GM21723 (cell line): ENCODE data around the gene CFAP43.
A peak's percentile ranks its signal among the peaks of the same experiment; 100 is the strongest.

Source experiments
- ATAC-seq: cut with Tn5 transposase; IDR thresholded peaks from one replicate; pipeline ENCODE4 v1.9.1; 2021; ENCODE audit warnings: mild to moderate bottlenecking, moderate library complexity; ENCODE audit not compliant: unreplicated experiment

The CFAP43 gene

DNA sequence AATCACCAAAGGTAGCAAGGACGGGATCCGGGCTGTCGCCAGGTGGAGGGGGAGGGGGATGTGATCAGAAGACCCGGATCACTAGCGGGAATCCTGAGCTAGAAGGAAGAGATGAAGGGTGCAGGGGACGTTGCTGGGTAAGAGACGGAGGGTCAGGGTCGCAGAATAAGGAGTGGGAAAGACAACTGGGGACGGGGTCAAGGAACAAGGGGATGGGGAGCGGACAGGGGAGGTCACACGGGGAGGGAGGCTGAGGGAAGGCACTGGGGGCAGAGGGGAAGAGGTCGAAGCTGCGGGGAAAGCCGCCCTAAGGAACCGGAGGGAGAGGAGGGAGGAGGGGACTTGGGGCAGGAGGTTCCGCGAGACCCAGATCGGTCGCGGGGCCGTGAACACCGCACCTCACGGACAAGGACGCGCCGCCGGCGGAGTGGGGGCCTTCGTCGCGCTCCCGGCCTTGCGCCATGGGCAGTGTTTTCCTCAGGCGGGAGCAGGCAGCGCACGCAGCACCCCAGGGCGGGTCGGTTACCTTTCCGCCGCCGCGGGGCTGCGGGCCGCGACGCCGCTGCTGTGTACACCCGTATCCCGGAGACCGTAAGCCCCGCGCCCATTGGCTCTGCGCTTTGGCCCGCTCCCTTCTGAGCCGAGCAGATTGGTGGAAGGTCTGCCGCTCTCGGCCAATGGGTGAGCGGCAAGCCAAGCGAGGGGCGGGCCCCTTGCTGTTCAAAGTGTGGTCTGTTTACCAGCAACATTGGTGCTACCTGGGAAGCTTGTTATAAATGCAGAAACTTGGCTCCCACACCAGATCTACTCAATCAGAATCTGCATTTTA is at the start of gene CFAP43:
Gene CFAP43 (minus strand): TSS at position 581 of the 829 bp plus-strand sequence. CDS start 118 bp downstream, at position 463.
- ATAC-seq: peak; percentile 100

- no peak for ATAC-seq
Observed at GRCh38 chr10:104281694-104282093, 49.5 kb upstream of the CFAP43 start.

DNA sequence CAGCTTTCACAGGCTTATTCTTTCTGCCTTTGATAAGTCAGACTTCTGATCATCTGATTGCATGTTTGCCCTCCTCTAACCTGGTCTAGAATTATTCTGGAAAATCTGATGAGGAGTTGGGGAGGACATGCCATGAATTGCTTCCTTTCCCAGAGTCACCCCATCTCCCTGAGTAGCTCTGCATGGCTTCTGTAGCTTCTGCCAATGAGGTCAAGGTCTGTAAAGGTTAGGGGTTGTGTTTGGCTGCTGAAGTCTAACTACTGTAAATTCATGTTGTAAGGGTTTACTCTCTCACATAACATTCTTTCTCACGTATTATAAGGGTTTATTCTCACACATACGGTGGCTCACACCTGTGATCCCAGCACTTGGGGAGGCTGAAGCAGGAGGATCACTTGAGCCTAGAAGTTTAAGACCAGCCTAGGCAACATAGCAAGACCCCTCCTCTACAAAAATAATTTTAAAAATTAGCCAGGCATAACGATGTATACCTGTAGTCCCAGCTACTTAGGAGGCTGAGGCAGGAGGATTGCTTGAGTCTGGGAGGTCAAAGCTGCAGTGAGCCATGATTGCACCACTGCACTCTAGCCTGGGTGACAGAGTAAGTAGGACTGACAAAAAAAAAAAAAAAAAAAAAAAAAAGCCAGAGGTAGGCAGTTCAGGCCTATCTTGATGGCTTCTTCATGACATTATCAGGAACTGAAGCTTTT is 47.5 kb upstream of the CFAP43 start:
- no peak for ATAC-seq

GRCh38 chr10:104277785-104278184 is 45.6 kb upstream of the CFAP43 start:
- no peak for ATAC-seq

DNA sequence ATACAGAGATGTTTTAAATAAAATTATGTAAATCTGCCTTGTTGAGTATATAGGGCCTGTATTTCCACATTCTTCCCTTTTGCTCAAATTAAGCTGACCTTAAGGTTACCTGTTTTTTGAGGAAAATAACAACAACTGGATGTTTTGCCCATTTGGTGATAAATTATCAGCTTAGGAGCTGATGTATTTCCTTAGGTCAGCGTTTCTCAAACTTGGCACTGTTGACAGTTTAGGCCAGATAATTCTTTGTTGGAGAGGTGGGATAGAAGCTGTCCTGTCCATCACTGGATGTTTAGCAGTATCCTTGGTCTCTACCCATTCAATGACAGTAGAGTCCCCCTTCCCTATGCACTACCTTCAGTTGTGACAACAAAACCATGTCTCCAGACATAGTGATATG is 44.0 kb upstream of the CFAP43 start:
- ATAC-seq: no peak

DNA sequence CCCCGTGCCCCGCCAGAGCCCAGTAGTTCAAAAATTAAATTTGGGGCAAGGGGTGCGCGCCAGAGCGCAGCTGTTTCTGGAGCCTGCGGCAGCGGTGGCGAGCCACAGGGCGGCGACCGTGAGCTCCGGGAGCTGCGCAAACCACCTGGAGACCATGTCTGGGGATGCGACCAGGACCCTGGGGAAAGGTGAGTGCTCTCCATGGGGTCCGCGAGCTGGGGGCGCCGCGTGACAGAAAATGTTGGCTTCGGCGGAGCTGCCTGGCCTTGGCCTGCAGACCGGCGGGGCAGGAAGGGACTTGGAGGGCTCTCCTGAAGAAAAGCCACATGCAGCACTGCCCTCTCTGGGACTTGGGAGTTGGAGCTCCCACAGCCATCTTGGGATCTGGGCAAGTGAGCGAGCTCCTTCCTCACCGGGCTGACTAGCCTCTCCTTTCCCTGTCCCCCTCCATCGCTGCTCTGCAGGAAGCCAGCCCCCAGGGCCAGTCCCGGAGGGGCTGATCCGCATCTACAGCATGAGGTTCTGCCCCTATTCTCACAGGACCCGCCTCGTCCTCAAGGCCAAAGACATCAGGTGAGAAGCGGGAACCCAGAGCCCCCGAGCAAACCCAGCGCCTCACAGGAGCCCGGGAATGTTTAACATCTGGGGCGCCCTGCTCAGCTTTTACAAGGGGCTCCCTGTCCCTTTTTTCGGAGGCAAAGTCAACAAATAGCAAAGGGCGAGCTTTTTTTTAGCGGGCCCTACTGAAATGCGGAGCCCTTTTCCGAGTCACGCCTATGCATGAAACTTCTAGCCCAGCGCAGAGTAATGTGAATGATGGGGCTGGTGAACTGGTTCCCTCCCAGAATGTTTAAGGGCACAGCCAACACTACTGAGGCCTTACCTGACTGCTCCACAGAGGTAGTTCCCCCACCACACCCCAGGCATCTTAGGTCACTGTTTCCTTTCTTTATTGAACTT is 42.9 kb upstream of the CFAP43 start:
- peak; percentile 87 for ATAC-seq

DNA sequence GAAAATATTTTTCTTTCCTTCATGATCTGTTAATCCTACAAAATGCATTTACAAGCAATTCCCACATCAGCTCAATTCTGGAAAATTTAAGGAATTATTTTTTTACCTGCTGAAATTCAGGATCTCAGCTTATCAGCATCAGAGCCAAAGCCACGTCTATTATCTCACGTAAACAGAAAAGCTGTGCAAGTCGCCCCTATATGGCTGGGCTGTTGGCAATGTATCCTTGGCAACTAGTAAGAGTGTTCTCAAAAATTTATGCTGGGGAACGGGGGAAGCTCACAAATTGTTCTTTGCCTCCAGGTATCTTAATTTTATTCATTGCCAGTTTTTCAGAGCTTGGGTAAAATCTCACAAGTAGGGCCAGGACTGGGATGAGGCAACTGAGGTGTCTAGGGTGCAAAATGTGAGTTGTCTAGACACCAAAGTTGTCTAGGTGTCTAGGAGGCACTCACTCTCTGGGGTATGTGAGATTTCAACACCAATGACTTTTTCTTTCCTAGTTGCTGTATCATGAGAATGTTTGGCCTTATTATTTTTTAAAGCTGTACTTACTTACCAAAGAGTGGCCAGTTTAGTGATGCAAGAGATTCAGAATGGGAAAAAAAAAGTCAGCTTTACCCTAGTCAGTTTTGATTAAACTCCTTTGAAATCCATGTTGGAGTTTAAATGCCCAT is 41.9 kb upstream of the CFAP43 start:
- ATAC-seq: no peak

- ATAC-seq: no peak
Observed at GRCh38 chr10:104273286-104273685, 41.1 kb upstream of the CFAP43 start.

- ATAC-seq: peak; percentile 99
Observed at GRCh38 chr10:104268713-104269645, 36.8 kb upstream of the CFAP43 start, which contains the start of gene GSTO2. GSTO2 (plus strand) TSS chr10:104269184; CDS start chr10:104274916, 5,732 bp downstream.

DNA sequence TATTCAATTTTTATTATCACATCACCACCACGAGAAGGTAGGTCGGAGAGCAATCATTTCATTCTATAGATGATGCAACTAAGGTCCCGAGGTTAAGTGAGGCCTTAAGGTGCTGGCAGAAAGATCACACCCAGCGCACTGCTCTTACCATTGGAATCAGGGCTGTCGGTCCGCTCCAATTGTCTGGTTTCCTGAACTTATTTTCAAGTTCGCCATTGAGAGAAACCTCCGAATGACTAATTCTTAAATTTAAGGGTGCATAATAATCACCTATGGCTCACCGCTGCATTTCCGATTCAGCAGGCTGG is 36.2 kb upstream of the CFAP43 start:
- peak; percentile 1 for ATAC-seq

DNA sequence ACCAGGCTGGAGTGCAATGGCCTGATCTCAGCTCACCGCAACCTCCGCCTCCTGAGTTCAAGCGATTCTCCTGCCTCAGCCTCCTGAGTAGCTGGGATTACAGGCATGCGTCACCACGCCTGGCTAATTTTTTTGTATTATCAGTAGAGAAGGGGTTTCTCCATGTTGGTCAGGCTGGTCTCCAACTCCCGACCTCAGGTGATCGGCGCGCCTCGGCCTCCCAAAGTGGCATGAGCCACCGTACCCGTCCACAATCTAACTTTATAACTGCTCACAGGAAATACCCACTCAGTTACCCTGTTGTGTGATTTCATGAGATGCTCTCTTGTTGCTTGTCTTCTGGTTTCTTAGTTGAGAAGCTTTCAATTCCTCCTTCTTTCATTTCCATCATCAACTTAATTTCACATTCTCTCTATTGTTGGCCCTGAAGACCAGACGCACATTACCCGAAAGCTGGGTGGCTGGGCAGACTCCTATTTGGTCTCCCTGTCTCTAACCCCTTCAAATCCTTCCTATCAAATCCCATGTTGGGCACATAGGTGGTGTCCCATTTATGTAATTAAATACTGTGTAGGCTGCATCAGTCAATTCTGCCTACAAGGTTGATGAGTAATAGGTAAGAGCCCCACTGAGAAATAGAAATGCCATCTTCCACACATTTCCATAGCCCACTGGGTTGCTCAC is 35.7 kb upstream of the CFAP43 start:
- no peak for ATAC-seq

- no peak for ATAC-seq
Observed at GRCh38 chr10:104264783-104265182, 32.6 kb upstream of the CFAP43 start.

DNA sequence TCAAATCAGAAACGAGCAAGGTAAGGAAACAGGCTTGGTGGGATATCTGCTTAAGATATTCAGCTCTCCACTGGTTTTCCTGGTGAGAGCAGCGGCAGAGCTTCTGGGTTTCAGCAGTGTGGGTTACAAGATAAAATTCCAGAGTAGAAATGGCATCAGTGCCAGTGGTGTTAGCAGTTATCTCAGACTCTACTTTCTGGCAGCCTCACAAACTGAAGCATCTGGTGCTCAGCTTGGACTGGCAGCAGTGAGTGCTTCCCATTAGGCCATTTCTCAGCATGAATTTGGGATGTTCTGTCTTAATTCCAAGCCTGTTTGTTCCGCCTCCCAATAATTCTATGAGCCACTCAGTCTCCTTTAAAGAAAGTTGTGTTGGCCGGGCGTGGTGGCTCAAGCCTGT is 29.9 kb upstream of the CFAP43 start:
- no peak for ATAC-seq

- ATAC-seq: no peak
Observed at GRCh38 chr10:104260775-104261115, 28.6 kb upstream of the CFAP43 start.

- no peak for ATAC-seq
Observed at GRCh38 chr10:104259999-104260774, 28.0 kb upstream of the CFAP43 start.

DNA sequence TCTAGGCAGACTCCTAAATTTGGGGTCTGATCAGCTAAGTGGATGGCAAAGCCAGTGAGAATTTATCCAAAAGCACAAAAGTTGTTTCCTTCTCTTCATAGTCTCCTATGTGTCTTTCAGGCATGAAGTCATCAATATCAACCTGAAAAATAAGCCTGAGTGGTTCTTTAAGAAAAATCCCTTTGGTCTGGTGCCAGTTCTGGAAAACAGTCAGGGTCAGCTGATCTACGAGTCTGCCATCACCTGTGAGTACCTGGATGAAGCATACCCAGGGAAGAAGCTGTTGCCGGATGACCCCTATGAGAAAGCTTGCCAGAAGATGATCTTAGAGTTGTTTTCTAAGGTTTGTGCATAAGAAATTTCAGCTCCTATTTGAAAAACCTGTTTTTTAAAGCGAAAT is 27.3 kb upstream of the CFAP43 start:
- ATAC-seq: no peak

DNA sequence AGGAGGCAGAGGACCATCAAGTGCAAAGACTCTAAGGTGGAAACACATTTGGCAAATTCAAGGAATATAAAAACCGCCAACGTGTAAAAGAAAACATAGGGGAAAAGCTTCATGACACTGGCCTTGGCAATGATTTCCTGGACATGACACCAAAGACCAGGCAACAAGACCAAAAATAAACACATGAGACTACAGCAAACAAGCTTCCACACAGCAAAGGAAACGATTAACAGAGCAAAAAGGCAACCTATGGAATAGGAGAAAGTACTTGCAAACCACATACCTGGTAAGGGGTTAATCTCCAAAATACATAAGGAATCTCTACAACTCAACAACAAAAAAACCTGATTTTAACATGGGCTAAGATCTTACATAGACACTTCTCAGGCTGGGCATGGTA is 26.0 kb upstream of the CFAP43 start:
- ATAC-seq: no peak

DNA sequence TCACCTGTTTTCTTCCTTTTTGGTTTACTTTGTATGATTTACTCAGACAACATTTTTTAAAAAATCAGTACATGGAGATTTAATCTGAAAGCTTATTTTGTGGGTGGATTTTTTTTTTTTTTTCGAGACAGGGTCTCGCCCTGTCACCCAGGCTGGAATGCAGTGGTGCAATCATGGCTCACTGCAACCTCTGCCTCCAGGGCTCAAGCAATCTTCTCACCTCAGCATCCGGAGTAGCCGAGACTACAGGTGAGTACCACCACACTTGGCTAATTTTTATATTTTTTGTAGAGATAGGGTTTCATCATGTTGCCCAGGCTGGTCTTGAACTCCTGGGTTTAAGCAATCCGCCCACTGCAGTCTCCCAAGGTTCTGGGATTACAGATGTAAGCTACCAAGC is 25.1 kb upstream of the CFAP43 start:
- no peak for ATAC-seq
